GM12891 (cell line): ENCODE results near the gene DCUN1D1.

ENCODE experiments used
- PAX5 ChIP-seq: IDR thresholded peaks from 2 replicates; pipeline ENCODE4 v1.6.1; 2011; ENCODE audit warnings: low read length, moderate library complexity, mild to moderate bottlenecking; ENCODE audit not compliant: insufficient read depth, severe bottlenecking
- POLR2A ChIP-seq: IDR thresholded peaks from 2 replicates; pipeline ENCODE4 v1.6.1; 2011; ENCODE audit warnings: low read depth, low read length, control low read depth
- POLR2AphosphoS5 ChIP-seq: IDR thresholded peaks from 2 replicates; pipeline ENCODE4 v1.6.1; 2011; ENCODE audit warnings: low read depth, low read length, control low read depth
- TAF1 ChIP-seq: IDR thresholded peaks from 2 replicates; pipeline ENCODE4 v1.6.1; 2011; ENCODE audit warnings: low read depth, low read length, control low read depth

GRCh38 chr3:182919866-182920357 is 60.4 kb downstream of the DCUN1D1 start:
- TF ChIP-seq POLR2A (no peak), POLR2AphosphoS5 (no peak), TAF1 (no peak), PAX5 (no peak)
